ENCODE data around the gene RAC3.

The RAC3 gene

DNA sequence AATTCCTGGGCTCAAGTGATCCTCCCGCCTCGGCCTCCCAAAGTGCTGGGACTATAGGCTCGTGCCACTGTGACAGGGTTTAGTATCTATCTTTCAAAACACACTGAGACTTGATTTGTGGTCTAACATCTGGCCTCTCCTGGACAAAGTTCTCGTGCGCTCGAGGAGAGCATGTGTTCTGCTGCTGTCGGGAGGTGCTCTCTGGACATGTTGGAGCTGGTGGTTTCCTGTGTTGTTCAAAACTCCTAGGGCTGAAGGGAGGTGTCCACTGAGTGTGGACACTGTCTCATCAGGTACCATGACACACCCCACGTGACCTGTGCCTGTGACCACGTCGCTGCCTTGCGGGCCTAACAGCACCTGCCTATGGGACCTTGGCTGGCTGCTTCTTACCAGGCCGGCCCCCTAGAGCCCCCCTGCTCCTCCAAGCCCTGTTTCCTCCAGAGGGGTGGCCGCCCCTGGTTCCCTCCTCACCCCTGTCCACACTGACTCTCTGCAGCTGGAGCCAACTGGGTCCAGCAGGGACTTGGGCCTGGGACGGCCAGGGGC is 14.5 kb downstream of the RAC3 start:
- no peak for DNase-seq

DNA sequence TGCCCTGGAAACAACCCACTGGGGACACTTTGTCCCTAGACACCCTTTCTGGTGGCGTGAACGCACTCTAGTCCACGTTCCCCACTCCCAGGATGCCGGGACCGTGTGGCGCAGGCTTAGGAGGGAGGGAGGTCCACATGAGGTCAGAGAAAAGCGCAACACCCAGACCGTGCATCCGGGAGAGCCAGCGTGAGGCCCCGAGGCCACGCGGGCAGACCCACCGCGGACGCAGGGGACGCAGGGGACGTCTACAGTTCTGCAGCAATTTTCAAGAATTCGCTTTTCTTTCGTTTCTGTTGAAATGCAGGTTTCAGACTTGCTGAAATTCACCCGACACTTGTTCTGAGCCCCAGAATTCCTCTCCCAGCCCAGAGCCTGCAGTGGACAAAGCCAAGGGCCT is 15.4 kb downstream of the RAC3 start:
- DNase-seq, result no peak

DNA sequence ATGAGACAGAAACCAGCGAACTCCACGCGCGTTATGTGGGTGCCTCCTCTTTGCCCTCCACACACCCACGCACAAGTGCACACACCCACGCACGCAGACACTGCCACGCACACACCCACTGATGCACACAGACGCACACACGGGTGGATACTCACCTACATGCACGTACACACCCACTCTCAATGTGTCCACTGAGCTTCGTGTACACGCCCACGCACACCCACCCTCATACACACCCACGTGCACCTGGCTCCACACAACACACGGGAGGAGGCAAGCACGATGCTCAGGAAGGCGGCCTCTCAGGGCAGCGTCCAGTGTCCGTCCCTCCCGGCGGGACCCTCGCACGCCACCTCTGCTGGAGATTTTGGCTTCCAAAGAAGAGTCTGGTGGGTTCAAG is 15.9 kb downstream of the RAC3 start:
- no peak for DNase-seq

DNA sequence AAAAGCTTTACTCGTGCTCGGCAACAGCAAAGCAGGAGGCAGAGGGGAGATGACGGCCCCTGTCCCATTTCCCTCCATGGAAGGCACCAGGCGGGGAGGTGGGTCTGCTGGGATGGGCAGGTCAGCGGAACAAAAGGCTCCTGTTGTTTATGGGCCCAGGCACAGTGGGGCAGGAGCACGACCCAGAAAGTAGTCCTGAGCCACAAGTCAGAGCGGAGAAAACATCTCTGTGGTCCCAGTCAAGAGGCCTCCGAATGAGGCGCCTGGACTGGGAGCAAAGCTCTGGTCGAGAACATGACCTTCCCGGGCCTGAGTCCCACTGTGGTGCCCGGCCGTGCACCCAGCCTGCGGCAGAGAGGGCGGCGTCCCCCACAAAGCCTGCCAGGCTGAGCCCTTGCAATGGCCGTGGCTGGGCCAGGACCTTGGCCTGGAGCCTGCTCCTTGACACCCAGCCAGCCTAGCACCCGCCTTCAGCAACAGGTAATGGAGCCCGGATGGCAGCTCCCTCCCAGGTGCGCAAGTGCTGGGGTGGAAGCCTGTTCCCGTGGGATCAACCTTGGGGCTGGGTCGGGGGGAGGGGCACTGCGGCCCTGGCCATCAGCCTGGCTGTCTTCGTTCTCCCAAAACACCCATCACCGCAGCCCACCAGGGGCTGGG is 16.6 kb downstream of the RAC3 start:
- no peak for DNase-seq

DNA sequence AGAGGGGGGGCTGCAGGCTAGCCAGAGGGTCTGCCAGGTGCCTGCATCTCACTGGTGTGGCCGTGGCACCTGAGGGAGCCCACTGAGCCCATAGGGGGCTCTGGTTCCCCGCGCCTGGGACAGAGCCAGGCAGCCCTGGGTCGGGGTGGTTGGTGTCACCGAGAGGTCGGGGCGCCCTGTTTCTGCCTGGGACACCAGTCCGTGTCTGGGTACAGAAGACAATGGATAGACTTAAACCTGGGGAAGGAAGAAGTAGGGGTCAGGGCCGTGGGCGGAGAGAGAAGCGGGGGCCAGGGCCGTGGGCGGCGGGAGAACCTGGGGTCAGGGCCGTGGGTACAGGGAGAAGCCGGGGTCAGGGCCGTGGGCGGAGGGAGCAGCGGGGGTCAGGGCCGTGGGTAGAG is 17.1 kb downstream of the RAC3 start:
- DNase-seq, result no peak

DNA sequence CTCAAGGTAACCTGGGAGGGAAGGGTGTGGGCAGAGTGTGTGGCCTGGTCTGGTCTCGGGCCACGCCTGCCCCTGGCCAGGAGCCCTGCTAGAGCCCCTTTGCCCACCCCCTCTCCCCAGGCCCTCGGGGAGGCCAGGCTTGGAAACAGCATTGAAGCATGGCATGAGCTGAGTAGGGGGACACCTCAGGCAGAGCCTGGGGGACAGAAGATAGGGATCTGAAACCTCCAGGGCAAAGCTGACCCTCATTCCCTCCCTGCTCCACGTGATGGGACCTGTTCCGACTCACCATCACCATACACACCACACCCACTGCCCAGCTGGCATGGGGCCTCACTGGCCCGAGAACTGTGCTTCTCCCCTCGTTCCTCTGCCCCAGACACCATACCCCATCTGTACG is 17.6 kb downstream of the RAC3 start:
- no peak for DNase-seq

DNA sequence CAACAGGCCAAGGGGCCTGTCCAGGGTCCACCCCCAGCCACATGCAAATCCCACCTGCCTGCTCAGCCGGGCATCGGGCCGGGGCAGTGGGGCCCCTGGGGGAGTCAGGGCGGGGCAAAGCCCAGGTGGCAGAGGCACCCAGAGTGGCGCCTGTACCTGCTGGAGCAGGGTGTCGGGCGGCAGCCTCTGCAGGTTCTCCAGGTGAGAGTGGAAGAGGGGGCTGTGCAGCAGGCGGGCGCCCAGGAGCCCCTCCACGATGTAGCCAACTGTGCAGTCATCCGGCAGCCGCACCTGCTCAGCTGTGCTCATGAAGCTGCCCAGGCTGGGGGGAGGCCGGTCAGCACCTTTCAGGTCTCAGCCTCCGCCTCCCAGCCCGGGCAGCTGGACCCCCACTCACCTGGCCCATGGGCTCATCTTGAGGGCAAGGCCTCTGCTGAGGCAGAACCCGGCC is 18.1 kb downstream of the RAC3 start:
- no peak for DNase-seq

DNA sequence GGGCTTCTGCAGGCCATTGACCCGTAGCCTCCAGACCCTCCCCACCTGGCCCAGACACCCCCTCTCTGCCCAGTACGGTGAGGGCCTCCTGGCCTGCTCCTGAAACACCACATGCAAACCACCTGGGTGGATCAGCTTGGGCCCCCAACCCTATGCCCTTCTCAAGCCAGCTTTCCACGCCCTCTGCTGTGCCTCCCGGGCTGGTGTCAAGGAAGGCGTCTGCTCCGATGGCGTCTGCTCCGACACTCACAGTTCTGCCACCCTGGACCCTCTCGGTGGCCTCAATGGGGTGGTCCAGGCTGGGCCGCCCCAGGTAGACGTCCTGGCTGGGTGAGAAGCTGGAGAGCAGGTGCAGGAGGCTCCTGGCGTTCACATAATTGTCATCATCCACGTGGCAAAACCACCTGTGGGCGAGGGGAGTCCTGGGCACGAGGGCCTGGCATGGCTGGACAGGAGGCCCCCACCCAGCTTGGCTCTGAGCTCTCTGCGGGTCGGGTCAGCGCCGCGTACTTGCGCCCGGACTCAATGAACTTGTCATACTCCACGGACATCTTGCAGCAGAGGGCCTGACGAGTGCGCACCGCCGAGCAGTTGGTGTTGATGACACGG is 18.8 kb downstream of the RAC3 start:
- no peak for DNase-seq

DNA sequence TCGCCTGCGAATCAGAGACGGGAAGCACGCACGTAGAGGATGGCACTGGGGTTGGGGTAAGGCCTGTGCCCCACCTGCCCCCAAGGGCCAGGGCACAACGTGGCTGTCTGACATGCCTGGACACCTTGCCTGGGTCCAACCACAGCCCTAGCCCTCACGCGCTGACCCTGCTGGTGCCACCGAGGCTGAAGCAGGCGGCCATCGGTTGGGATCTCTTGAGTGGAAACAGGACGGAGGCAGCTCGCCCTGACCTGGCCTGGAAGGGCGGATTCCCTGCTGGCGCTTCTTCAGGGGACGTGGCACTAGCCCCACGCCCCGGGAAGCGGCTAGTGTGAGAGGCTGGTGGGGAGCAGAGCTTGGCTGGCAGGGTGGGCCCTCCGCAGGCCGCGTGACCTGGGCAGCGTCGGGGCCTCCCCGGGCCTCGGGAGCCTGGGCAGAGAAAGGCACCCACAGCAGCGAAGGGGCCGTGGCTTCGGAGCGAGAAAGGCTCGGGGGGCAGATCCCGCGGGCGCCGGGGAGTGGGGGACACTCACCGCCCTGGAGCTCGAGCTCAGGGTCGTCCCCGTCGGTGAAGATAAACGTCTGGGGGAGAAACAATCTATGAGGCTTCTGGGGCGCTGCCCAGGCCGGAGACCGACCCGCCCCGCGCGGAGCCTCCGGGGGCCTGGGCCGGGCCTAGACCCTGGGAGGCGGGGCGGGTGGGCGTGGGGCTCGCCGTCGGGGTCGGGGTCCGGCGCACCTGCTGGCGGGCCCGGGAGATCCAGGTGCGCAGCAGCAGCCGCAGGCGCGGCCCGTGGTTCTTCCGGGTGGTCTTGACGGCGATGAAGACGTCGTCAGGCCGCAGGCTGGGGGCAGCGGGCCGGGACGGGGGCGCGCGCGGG is 19.5 kb downstream of the RAC3 start:
- DNase-seq, result no peak

DNA sequence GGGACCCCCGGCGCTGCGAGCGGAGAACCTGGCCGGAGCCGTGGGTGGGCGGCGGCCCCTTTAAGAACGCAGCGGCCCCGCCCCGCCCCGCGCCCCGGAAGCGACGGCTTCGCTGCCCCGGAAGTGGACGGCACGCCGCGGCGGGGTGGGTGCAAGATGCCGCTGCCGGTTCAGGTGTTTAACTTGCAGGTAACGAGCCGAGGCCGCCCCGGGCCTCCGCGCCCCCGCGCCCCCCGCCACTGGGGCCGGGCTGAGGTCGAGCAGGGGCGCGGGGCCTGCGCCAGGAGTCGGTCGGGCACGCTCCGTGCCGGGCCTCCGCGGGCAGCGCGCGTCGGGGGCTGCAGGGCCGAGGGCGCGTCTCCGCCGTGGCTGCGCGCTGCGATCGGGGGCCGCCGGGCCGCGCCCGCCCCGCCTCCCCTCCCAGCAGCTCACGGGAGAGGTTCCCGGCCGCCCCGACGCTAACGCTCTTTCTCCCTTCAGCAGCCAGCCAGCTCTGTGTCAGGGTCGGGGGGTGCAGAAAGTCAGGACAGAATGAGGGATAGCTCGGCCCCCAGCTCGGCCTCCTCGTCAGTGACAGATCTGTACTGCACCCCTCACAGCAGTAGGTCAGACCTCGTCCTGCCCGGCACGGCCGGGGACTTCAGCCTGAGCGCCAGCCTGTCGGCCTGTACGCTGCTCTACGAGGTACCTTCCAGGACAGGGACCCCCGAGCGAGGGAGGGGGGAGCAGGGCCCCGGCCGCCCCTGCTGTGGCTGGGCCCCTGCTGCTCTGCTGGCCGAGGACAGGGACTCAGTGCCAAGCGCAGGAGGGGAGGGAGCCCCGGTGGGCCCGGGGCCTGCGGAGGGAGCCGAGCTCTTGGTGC is 20.5 kb downstream of the RAC3 start, which contains the start of the genes GPS1 and RFNG:
Gene GPS1 (plus strand): TSS at position 123 of the 862 bp plus-strand sequence. CDS start 34 bp downstream, at position 157.
Gene RFNG (minus strand): TSS at position 36 of the 862 bp plus-strand sequence. CDS start 45 bp downstream, outside the sequence.
- DNase-seq, result peak; percentile 70

DNA sequence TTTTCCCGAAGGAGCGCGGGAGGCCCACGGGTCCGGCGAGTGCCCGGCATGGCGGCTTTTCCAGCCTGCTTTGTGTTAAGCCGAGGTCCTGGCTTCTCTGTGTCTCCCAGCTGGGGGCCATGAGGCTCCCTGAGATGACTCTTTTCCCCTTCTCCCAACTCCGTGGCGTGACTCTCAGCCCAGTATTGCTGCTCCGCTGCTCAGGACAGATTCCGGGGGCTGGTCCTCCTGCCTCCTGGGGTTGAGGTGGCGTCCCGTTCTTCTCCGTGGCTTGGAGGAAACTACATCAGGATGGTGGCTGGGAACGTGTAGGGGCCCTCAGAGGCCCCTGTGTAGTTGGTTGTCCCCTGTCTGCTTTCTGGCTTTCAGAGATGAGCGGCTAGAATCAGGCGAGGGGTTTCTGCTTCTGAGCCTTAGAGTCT is 21.2 kb downstream of the RAC3 start:
- DNase-seq, result no peak

DNA sequence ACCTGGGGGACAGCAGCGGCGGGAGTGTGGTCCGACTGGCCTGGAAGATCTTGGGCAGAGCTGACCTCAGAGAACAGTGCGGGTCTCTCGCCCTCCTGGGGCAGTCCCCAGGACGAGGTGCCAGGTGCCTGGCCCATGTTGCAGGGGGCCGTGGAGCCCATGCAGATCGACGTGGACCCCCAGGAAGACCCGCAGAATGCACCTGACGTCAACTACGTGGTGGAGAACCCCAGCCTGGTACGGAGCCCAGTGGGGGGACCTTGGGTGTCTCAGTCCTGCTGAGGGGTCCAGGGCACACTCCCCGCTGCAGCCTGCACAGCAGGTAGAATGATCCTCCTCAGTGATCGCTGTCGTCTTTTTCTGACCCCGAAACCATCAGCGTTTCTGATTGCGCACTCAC is 21.7 kb downstream of the RAC3 start:
- DNase-seq, result no peak

DNA sequence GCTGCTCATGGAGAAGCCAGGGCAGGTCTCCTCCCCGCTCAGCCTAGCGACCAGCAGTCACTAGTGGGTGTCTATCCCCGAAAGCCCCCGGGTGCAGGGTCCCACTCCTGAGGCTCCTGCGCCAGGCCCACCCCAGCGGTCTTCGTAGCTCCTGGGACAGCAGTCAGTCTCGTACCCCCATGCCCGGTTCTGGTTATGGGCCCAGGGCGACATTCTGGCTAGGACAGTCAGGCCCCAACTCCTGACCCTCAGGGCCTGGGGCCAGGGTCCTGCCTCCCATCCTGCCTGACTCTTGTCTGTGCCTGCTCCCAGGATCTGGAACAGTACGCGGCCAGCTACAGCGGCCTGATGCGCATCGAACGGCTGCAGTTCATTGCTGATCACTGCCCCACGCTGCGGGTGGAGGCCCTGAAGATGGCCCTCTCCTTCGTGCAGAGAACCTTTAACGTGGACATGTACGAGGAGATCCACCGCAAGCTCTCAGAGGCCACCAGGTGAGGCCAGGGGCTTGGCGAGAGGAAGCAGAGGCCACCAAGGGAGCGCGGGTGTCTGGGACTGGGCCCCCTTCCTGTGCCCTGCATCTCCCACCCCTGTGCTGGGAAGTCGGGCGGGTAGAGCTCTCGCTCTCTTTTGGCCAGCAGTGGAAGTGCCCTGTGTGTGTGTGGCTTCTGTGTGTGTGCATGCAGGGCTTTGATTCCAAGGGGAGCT is 22.2 kb downstream of the RAC3 start:
- DNase-seq, result no peak

DNA sequence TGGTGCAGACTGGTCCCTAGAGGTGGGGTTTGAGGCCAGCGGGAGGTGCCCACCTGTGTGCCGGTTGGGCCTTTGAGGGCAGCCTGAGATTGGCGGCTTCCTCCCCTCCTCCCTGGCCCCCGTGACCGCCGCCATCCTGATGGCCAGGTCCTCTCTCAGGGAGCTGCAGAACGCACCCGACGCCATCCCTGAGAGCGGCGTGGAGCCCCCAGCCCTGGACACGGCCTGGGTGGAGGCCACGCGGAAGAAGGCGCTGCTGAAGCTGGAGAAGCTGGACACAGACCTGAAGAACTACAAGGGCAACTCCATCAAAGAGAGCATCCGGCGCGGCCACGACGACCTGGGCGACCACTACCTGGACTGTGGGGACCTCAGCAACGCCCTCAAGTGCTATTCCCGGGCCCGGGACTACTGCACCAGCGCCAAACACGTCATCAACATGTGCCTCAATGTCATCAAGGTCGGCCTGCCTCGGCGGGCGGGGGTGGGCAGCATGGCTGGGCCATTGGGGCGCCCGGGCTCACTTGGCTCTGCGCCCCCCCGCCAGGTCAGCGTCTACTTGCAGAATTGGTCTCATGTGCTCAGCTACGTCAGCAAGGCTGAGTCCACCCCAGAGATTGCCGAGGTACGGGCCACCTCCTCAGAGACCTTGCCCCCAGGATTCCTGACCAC is 23.0 kb downstream of the RAC3 start:
- DNase-seq, result no peak

DNA sequence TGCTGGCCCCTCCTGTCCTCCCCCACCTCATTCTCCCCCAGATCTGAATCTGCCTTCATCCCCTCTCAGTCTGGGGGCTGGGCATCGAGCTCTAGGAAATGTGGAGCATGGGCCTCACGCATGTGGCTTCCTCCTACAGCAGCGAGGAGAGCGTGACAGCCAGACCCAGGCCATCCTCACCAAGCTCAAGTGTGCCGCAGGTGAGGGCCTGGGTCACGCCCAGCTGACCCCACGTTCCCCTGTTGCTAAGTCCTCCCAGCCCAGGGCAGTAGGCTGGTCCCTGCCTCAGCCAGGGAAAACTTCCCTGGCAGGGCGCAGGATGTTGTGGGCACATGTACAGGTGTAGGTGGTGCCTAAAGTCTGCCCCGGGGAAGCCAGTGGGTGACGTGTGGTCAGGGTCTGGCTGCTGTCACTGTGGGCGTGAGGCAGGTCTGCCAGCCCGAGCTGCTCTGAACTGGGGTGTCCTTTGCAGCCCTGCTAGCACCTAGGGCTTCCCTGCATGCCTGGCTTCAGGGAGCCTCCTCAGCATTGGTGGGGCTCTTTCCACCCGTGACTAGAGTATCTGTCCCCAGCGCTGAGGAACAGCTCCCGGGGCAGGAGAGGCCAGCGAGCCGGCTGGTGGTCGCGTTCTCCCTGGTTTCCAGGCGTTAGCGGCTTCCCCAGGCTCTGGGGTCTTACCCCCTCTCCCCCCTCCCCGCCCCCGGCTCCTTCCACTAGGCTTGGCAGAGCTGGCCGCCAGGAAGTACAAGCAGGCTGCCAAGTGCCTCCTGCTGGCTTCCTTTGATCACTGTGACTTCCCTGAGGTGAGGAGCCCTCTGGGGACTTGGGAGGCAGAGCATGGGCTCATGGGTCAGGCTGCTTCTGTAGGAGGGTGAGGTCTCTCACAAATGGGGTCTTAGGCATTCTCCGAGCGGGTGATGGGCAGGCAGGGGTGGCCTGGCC is 23.8 kb downstream of the RAC3 start:
- DNase-seq, result no peak

DNA sequence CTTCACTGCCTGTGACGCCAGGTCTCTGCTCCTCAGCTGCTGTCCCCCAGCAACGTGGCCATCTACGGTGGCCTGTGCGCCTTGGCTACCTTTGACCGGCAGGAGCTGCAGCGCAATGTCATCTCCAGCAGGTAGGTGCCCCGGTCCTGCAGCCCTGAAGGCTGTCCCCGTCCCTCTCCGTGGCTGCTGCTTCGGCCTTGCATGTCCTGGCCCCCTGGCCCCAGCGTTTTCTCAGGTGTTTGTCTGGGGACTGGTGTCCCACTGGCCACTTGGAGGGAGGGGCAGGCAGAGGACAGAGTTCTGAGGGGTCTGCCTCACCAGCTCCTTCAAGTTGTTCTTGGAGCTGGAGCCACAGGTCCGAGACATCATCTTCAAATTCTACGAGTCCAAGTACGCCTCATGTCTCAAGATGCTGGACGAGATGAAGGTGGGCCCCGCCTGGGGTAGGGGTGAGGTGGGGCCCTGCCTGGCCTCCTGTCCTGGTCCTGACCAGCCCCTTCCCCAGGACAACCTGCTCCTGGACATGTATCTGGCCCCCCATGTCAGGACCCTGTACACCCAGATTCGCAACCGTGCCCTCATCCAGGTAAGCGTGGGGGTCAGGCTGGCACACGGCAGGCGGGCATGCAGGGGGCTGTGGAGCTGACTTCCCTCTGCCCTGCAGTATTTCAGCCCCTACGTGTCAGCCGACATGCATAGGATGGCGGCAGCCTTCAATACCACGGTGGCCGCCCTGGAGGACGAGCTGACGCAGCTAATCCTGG is 24.7 kb downstream of the RAC3 start:
- DNase-seq, result no peak

DNA sequence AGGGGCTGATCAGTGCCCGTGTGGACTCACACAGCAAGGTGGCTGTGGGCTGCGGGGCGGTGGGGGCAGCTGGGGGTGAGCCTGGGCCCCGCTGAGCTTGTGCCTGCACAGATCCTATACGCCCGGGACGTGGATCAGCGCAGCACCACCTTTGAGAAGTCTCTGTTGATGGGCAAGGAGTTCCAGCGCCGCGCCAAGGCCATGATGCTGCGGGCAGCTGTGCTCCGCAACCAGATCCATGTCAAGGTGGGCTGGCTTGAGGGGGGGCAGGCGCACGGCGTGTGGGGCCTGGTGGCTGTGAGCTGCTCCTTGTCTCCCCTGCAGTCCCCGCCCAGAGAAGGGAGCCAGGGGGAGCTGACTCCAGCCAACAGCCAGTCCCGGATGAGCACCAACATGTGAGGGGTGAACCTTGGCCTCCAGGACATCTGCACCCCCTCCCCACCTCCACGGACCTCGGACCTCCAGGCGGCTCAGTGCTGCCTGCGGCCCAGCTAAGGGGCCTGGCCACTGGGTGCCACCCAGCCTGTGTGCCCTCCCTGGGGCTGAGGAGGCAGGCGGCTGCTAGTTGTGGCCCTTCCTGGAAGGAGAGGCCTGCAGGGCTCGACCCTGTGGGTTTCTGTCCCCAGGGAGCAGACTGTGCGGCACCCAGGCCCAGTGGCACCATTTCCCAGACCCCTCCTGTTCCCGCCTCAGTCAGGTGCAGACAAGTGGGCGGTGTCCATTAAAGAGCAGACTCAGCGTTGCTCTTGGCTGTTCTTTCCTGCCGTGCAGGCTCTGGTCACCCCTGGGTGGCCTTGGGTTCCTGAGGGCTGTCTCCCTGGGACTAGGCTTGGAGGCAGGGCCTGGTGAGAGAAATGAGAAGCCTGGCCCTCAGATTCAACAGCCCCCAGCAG is 25.5 kb downstream of the RAC3 start:
- no peak for DNase-seq

DNA sequence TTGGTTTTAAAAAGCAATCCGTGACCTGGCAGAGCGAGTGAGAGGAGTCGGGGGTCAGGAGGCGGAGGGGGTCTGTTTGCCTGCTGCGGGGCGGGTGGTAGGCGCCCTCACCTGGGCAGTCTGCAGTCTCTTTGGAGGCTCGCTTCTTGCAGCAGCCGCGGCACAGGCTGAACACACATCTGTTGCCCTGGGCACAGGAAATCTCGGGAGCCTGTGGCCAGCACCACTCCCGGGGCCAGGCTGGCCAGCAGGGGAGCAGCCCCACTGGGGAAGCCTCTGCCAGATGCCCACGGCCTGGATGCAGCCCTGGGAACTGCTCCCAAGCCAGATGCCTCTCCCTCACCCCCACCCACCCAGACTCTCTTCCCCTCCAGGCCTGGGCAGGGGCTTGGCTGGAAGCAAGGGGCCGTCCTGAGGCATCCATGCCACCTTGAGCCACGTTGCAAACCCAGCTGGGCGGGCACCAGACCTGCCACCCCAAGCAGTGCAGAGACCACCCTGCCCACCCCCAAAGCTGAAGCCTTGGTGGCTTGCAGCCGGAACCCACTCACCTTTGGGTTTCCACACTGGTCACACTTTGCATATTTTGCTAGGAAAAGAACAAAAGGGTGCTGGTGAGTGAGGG is 26.9 kb downstream of the RAC3 start:
- no peak for DNase-seq
